TTC549 (cell line): ENCODE data around the gene CAMTA1.

Source experiments
- FAIRE-seq: peaks from 2 replicates; lab custom pipeline; 2012; peaks lifted over from hg19 to GRCh38; lab: Jason Lieb, UNC

CAMTA1 gene

DNA sequence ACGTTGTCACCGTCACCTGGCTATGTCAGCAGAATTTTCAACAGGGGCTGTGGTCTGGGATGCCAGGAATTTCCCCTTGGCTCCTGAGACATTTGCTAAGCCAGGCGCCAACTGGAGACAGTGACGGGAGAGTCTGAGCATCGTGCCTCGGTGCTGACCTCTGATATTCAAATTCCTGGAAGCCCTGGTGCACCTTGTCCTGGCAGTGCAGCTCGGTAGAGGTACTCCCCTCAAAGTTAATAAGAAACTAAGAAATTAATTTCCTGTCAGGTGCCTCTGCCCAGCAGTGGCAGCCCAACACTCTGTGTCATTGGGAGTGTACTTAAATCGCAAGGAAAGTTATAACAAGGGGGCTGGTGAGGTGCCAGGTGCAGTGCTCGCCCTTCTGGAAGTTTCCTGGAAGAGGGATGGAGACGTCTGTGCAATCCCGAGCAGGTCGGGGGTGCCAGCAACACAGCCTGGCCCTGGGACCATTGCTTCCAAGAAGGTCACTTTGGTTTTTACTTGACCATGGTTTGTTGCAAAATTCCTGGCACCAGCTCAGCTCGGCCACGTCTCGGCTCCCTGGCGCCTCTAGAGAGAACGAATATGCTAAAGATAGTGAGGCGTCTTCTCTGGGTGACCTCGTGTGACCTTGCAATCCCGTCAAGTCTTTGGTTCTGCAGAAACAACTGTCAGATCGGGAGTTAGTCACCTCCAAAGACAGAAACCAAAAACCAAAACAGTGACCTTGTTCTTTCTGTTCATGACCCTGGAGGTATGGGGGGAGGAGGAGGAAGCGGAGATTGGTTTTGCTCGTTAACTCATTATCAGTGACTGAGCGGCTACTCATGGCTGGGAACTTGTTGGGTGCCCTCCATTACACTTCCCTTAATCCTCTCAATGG is 836.3 kb downstream of the CAMTA1 start:
- no peak for FAIRE-seq

GRCh38 chr1:7623842-7624241 is 838.6 kb downstream of the CAMTA1 start:
- no peak for FAIRE-seq

- FAIRE-seq, result no peak
These were observed 839.6 kb downstream of the CAMTA1 start for GRCh38 chr1:7624791-7625355.

- FAIRE-seq, result no peak
These were observed 840.1 kb downstream of the CAMTA1 start for GRCh38 chr1:7625401-7625800.

GRCh38 chr1:7628273-7628672 is 843.0 kb downstream of the CAMTA1 start:
- FAIRE-seq, result no peak

DNA sequence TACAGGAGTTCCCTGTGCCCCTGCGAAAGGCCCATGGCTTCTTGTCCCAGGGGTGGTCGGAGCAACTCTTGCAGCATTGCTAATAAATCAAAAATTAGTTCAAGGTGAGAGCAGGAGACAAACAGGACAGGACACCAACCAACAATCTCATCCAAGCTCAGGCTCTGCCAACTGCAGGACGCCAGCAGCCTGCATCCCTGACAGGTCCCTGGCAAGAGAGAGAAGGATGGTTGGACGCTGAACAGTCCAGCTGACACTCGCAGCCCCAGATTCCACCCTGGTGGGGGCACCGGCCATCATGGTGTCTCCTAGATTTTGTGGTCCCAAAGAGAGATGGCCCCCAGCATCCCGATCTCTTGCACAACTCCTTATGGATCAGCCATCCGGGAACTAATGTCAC is 843.8 kb downstream of the CAMTA1 start:
- FAIRE-seq, result no peak

DNA sequence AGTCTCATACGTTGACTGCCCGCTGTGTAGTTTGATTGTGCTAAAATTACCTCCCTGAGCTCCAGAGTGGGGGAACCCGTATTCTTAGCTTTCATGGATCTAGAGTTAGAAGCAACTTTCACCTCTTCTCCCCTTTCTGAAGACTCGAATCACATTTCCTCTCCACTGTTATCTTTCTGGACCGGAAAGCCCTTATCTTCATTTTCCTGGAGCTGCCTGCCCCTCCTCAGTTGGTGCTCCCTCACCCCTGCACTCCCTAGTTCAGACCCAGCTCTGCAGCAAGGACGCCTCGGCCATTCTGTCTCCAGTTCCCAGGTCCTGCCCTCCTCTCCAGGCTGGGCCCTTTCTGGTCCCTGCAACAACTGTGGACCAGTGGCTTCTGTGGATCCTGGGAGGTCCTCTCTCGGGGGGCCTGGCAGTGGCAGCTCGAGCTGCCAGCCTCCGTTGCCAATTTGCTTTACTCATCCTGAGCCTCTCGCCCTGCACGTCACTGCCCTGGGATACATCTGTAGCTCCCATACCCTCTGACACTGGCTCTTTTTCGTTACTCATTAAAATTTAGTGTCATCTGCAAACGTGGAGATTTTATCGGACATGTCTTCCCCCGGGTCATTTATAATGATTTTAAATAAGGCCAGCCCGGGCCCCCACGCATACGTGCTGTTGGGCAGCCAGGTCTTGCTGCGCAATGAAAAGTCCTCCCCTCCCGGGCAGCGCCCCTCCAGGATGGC is 844.4 kb downstream of the CAMTA1 start:
- FAIRE-seq, result no peak

GRCh38 chr1:7630378-7630777 is 845.1 kb downstream of the CAMTA1 start:
- no peak for FAIRE-seq

GRCh38 chr1:7632176-7632575 is 846.9 kb downstream of the CAMTA1 start:
- FAIRE-seq, result no peak

- FAIRE-seq, result no peak
These were observed 847.4 kb downstream of the CAMTA1 start for GRCh38 chr1:7632681-7633080.

- FAIRE-seq, result no peak
These were observed 848.4 kb downstream of the CAMTA1 start for GRCh38 chr1:7633506-7634245.

DNA sequence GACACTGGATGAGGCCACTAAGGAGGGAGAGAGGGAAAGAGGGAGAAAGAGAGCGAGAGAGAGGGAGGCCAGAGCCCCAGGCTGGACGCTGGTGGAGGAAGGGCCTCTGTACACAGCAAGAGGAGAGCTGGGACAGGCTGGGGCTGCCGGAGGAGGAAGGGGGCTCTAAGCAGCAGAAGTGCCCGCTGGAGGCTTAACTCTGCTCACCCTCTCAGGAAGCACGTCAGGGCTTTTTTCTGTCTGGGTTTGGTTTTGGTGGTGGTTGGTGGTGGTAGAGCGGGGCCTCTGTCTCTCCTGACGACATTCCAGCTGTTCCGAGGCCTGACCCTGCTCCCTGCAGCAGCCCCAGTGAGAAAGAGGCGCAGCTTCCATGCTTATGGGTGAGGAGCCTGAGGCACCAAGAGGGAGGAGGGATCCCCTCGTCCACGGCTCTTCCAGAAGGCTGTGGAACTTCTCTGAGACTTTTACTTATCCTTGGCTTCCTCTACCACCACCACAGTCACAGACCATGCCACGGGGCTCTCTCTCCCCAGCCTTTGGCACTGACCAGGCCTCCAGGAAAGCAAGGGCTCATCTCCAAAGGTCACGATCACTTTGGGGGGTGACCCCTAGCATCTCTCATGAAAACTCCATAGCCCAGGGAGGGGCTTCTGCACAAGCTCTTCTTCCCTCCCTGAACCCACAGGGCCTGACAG is 849.4 kb downstream of the CAMTA1 start:
- no peak for FAIRE-seq

DNA sequence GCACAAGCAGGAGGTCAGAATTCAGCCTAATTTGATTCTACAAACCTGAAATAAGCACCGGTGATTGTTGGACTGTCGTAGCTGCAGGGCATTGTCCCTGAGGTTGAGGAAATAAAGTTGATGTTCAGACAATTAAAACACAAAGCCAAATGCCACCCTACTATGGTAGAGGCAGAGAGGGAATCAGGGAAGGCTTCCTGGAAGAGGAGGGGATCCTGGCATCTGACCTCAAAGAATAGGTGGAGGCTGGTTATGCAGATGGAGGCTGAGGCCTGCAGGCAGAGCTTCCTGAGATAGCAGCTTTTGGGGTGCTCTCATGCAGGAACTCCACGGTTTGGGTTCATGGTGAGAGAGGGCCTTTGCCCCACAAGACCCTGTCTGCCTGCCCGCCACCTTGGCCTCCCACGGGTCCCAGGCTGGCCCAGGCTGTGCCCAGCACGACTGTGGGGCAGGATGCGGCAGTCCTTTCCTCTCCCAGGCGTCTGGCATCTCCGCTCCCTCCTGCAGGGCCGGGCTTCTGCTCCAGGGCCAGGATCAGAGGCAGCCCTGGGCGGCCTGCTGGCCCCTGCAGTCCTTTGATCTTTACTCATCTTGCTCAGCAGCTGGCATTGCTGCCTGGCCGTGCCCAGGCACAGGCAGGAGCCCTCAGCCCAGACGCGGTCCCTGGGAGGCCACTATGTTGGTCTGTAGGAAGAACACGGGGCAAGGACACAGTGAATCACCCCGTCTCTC is 851.7 kb downstream of the CAMTA1 start:
- no peak for FAIRE-seq

DNA sequence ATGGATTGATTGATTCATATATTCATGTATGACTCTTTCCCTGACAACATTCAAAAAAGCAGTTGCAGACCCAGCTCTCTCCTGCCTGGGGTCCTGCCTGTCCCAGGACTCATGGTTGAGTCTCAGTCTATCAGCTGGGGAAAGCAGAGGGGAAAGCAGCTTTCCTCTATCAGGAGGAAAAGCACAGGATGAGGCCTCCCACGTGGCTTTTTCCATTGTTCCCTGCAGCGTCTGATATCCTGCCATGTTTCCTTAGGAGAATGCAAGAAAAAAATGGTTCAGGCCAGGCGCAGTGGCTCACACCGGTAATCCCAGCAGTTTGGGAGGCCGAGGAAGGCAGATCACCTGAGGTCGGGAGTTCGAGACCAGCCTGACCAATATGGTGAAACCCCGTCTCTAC is 852.8 kb downstream of the CAMTA1 start:
- no peak for FAIRE-seq

- no peak for FAIRE-seq
These were observed 854.3 kb downstream of the CAMTA1 start for GRCh38 chr1:7639435-7640131.

- no peak for FAIRE-seq
These were observed 855.1 kb downstream of the CAMTA1 start for GRCh38 chr1:7640350-7640749.

GRCh38 chr1:7640920-7641585 is 855.8 kb downstream of the CAMTA1 start:
- FAIRE-seq, result no peak

- FAIRE-seq, result no peak
These were observed 856.5 kb downstream of the CAMTA1 start for GRCh38 chr1:7641587-7642417.

- no peak for FAIRE-seq
These were observed 857.1 kb downstream of the CAMTA1 start for GRCh38 chr1:7642418-7642704.
